GM21737 (cell line): ENCODE data around the gene ACOT8.
A peak's percentile ranks its signal among the peaks of the same experiment; 100 is the strongest.
"Not testable (repeated sequence)": the region's sequence is repeated elsewhere in the genome, so short reads cannot be mapped to it uniquely, and the experiment has no call there.

ENCODE experiments used
- ATAC-seq: cut with Tn5 transposase; IDR thresholded peaks from one replicate; pipeline ENCODE4 v1.9.1; 2021; ENCODE audit warnings: mild to moderate bottlenecking, moderate library complexity; ENCODE audit not compliant: unreplicated experiment

Gene ACOT8

DNA sequence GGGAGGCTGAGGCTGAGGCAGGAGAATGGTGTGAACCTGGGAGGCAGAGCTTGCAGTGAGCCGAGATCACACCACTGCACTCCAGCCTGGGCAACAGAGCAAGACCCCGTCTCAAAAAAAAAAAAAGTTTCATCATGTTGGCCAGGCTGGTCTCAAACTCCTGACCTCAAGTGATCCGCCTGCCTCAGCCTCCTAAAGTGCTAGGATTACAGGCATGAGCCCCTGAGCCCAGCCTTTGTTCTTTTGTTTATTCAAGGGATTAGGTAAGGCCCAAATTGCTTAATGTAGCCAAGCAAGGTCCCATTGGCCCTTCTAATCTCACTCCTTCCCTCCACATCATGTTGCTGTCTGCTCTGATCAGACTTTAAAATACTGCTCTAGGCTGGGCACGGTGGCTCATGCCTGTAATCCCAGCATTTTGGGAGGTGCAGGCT lies 27.5 kb downstream of the ACOT8 start:
- not testable (repeated sequence) for ATAC-seq

- no peak for ATAC-seq
These were observed 28.6 kb downstream of the ACOT8 start for GRCh38 chr20:45828589-45828988.

DNA sequence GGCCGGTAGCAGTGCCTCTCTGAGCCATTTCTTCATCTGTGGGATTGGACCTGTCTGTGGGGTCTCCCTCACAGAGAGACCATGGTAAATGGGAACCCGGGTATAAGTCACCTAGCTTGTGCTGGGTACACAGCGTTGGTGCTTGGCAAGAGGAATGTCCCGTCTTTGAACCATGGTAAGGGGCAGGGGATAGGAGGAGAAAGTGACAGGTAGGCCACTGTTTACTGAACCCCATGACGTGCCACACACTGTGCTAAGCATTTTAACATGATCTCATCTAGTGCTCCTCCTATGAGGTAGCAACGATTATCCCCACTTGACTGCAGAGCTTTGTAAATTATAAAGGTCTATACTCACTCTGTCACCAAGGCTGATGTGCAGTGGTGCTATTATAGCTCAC lies 29.5 kb downstream of the ACOT8 start:
- no peak for ATAC-seq

GRCh38 chr20:45827030-45827652 lies 30.1 kb downstream of the ACOT8 start, which contains the start of gene TNNC2:
TNNC2 (minus strand) TSS chr20:45827312; CDS start chr20:45827248, 64 bp downstream.
- no peak for ATAC-seq

DNA sequence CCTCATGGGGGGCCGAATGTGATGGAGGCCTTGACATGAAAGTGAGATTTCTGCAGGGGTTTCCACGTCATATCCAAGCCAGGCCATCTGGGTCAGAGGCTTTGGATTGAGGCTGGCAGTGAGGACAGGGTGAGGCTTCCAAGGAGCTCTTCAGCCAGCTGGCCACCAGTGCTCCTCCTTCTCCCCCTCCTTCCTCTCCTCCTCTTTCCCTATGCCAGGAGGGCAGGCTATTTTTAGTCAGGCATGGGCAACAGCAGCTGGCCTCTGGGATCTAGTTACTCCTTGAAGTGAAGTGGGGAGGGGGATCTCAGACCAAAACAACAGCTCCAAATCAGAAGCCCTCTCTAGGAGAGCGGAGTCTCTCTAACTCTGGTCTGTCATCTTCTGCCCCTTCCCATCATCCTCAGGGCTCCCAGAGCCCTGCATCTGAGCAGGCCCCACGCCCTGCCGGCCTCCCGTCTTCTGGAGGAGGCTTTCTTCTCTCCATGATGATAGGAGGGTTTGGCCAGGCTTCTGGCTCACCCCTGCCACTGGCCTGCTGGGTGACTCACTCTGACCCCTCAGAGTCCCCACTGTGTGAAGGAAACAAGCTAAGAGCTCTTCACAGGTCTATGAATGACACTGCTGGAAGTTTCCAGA lies 30.7 kb downstream of the ACOT8 start:
- ATAC-seq = no peak

GRCh38 chr20:45823949-45824835 lies 33.0 kb downstream of the ACOT8 start:
- no peak for ATAC-seq

GRCh38 chr20:45822857-45823256 lies 34.3 kb downstream of the ACOT8 start:
- no peak for ATAC-seq

DNA sequence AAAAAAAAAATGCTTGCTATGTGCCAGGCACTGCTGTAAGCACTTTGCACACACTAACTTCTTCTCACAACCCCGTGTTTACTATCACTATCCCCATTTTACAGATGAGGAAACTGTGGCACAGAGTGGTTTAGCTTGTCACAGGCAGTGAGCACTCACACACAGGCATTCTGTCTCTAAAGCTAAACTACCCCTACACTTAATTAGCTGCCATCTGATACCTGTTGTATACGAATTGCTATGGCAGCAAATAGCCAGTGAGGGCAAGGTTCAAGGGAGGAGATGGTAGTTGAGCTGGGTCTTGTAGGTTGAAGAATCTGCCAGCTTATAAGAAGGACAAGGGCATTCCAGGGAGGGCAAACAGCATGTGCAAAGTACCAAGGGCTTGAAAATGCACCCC lies 35.2 kb downstream of the ACOT8 start:
- ATAC-seq = no peak

DNA sequence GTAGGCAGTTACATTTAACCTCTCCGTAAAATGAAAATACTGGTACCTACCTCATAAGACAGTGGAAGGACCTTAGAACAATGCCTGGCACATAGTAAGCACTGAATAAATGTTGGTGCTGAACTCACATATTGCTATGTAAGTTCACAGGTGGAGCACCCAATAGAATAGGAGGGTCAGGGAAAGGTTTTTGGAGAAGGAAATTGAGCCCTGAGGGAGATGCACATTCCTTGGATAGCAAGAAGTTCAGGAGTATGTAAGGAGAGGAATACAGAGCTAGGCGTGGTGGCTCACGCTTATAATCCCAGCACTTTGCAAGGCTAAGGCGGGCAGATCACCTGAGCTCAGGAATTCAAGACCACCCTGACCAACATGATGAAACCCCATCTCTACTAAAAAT lies 37.7 kb downstream of the ACOT8 start:
- no peak for ATAC-seq

DNA sequence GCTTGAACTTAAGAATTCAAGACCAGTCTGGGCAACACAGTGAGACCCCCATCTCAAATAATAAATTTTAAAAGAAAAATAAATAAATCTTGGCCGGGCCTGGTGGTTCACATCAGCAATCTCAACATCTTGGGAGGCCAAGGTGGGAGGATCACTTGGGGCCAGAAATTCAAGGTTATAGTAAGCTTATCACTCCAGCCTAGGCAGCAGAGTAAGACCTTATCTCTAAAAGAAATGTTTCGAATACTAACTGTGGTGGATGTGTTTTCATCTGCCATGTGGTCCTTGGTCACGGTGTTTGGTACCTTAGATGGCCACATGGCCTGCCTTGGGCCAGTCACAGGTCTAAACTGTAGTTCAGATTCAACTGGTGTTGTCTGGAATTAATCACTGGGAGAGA lies 39.0 kb downstream of the ACOT8 start:
- ATAC-seq = no peak

DNA sequence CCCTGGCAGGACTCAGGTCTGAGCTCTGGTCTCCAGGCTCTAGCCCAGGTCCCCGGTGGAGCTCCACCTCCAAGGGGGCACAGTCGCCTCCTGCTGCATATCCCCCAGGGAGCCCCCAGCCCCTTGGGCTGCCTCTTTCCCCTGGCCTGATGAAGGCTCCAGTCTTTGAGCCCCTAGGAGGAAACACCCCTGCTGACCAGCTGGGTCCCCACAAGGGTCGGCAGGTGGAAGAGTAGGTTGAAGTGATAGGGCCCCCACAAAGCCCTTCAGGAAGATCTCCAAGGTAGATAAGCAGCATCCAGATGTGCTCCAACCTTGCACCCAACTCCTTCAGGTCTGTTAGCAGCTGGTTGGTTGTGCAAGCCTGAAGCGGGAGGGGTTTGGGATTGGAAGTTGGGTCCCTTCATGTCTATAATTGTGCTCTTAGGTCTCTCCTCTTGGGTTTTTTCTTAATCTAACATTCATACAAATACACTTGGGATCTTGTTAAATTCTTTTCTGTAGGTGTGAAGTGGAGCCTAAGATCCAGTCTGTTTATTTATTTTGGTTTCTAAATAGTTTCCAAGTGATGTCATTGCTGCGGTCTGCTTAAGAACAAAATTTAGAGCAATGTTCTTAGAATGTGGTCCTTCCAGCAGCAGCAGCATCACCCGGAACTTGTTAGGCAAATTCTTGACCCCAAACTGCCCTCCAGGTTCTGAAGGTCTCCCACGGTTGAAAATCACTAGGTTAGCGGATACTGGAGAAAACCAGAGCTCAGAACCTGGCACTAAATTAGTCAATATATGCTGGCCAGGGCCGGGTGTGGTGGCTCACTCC lies 39.6 kb downstream of the ACOT8 start:
- ATAC-seq = no peak

GRCh38 chr20:45816951-45817350 lies 40.2 kb downstream of the ACOT8 start:
- no peak for ATAC-seq

- no peak for ATAC-seq
These were observed 42.9 kb downstream of the ACOT8 start for GRCh38 chr20:45814314-45814713.

DNA sequence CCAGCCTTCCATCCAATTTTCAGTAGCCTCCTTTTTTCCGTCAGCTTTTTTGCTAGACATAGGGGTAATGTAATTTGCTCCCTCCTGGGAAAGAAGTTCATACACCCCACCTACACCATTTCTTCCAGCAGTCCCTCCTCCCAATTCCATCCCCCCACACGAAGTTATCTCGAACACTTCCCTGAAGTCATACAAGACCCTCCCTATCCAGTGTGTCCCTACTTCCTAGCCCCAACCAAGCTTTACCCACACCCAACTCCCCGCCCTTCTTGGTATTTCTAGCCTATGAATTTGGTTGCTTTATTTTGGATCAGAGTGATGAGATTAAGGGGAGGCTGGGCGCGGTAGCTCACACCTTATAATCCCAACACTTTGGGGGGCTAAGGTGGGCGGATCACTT lies 43.7 kb downstream of the ACOT8 start:
- ATAC-seq = no peak

- ATAC-seq = no peak
These were observed 44.2 kb downstream of the ACOT8 start for GRCh38 chr20:45813006-45813340.

- ATAC-seq = peak; percentile 95
These were observed 44.8 kb downstream of the ACOT8 start, which contains the start of gene UBE2C for GRCh38 chr20:45812157-45813005. UBE2C (plus strand) TSS chr20:45812644; CDS start chr20:45812696, 52 bp downstream.

DNA sequence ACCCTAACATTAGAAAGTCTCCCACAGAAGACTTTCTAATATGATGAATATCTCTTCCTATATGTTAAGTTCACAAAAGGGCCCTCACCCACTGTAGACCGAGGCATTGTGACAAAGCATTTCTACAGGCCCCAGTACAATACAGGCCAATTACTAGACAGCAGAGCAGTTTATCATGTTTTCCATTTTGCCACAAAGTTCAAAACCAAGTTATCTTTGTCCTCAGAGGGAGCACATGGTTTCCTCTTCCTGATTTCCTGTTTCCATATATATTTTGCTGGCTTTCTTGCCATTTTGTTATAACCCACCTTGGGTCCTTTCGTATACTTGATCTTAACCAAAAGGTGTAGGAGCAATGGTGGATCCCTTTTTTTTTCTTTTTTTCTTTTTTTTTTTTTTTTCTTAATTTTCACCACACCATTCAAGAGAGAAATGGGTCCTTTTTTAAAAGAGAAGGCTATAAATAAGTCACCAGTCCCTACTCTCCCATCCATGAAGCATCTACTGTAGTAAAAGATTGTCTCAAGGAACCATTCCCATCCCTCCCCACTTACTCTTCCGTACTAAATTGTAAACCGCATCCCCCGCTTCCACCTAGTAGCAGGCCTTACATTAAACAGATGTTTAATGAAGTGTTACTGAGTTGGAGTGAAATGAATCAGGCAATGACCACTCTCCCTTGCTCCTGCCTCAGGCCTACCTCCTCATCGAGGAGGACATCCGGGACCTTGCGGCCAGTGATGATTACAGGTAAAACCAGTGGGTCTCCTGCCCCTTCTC lies 46.8 kb downstream of the ACOT8 start:
- no peak for ATAC-seq

GRCh38 chr20:45801851-45802250 lies 55.3 kb downstream of the ACOT8 start:
- no peak for ATAC-seq

DNA sequence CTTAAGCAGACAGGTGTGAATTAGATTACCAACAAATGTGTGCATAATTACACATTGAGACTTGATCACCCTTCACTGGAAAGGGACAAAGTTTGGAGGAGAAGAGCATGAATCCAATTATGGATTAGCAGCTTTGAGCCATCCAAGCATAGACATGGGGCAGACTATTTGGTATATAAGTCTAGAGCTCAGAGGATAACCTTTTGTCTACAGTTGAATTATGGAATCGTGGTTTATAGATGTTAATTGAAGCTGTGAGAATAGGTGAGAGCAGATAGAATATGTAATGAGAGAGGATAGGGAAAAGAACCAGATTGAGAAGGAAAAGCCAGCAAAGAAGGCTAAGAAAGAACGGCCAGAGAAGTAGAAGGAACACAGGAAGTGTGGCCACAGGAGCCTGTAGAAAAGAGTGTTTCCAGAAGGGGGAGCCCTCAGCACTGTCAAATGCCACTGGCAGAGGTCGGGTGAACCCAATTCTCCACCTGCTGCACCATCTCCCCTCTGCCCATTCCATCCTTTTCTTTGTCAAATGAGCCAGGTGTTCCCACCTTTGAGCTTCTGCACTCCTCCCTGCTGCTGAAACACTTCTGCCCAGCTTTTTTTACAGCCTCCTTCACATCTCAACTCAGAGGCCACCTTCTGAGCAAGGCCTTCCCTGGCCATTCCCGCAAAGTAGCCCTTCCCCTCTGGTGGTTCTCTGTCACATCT lies 58.1 kb downstream of the ACOT8 start:
- ATAC-seq = no peak
